Measurements from ENCODE around the gene SERPINA1.
A peak's percentile ranks its signal among the peaks of the same experiment; 100 is the strongest.

Gene SERPINA1

GRCh38 chr14:94397289-94398181 is 9.1 kb upstream of the SERPINA1 start:
- no peak for DNase-seq (ENCODE audit: low read depth)

DNA sequence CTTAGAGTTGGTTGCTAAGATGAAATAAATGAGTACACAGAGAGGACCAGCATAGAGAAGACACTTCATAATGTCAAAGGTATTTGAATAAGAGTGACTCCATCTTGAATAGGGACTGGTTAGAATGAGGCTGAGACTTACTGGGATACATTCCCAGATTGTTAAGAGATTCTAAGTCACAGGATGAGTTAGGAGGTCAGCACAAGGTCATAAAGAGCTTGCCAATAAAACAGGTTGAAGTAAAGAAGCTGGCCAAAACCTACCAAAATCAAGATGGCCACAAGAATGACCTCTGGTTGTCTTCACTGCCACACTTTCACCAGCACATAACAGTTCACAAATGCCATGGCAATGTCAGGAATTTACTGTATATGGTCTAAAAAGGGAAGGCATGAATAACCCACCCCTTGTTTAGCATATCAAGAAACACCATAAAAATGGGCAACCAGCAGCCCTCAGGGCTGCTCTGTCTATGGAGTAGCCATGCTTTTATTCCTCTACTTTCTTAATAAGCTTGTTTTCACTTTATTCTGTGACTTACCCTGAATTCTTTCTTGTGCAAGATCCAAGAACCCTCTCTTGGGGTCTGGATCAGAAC is 8.3 kb upstream of the SERPINA1 start:
- DNase-seq (ENCODE audit: low read depth): no peak

DNA sequence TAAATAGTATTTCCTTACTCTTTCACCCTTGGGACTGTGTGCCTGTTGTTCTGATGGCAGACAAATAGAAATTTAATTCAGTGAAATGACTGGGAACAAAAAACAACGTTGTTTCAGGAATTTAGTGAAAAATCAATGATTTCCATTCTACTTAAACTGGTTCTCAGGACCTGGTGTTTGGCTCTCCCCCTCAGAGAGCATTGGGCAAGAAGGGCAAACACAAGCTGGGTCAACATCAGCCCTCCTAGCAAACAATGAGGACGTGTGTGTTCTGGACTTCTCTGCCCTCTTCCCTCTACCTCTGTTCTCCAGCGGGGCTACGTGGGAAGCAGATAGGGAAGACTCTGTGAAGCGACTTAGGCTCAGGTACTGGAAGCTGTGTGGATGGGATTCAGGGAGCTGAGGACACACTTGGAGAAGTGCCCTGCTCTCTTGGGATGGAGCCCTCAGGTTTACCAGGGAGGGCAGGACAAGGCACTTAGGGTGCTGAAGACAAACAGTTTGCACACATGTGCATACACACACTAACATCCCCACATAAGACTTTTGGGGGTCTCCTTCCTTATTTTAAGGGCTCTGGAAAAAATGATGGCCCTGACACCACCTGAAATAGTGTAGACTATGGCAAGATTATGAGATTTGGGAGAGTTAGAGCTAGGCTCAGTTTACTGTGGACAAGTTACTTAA is 7.6 kb upstream of the SERPINA1 start:
- DNase-seq (ENCODE audit: low read depth): no peak

- DNase-seq (ENCODE audit: low read depth): no peak
These were observed 7.0 kb upstream of the SERPINA1 start for GRCh38 chr14:94395282-94395887.

GRCh38 chr14:94394581-94395207 is 6.3 kb upstream of the SERPINA1 start:
- no peak for DNase-seq (ENCODE audit: low read depth)

DNA sequence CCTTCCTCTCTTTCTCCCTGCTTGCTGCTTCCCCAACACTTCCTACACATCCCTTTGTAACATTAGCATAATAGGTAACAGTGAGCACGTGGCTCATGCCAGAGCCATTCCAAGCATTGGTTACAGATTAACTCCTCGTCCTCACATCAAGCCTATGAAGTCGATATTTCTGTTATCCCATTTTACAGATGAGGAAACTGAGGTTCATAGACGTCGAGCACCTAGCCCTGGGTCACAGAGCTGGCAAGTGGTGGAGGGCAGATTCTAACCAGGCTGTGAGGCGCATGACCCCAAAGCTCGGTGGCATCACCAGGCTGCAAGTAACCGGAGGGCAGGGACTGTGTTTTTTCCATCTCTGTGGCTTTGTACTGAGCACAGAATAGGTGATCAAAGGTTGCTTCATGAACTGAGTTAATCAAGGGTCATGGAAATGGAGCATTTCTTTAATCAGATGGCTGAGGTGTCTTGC is 5.7 kb upstream of the SERPINA1 start:
- DNase-seq (ENCODE audit: low read depth): no peak

DNA sequence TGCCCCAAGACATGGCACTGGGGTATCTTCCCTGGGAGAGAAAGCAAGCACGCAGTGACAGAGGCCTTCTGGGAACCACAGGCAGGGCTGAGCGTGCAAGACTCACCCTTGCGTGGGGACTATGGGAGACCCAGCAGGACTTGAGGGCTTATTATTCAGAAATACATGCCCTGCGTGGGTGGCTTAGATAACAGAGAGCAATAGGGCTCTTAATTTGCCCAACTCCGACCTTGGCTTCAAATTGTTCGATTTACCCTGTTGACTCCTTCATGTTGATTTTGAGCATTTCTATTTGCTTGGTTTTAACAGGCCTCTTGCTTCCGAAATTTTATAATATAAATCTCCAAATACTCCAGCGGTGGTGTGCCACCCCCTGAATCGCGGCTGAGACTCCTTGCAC is 5.1 kb upstream of the SERPINA1 start:
- DNase-seq (ENCODE audit: low read depth): no peak

DNA sequence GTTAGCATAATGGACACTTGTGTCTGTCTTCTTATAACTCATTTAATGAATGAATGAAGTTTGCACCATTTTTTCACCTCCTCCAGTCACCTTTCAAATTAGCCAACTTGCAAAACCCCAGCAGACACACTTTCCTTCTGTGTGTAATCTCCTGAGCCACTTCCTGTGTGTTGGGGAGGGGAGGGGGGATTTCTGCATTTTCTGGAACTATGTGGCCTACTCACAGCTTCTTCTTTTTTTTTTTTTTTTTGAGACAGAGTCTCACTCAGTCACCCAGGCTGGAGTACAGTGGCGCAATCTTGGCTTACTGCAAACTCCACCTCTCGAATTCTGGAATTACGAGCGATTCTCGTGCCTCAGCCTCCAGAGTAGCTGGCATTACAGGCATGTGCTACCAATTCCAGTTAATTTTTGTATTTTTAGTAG is 4.1 kb upstream of the SERPINA1 start:
- DNase-seq (ENCODE audit: low read depth): peak; percentile 18

GRCh38 chr14:94391281-94391975 is 3.0 kb upstream of the SERPINA1 start:
- DNase-seq (ENCODE audit: low read depth): no peak

GRCh38 chr14:94390372-94391086 is 2.1 kb upstream of the SERPINA1 start:
- no peak for DNase-seq (ENCODE audit: low read depth)

GRCh38 chr14:94389731-94390371 is 1.4 kb upstream of the SERPINA1 start:
- no peak for DNase-seq (ENCODE audit: low read depth)

- DNase-seq (ENCODE audit: low read depth): no peak
These were observed 685 bp upstream of the SERPINA1 start for GRCh38 chr14:94389104-94389469.

DNA sequence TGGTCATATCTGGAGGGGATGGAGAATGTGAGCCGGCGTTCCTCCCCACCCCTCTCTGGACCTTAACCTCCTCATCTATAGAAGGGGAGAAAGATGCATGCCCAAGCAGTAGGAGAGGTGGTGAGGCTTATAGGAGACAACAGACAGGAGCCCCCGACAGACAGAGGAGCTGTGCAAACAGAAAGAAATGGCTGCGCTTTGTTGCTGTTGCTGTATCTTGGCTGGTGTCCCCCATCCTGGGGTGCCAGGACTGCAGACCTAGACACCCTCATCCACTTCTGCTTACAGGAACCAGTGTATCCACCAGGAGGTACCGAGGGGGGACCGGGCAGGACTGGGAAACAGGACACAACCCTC is 397 bp downstream of the SERPINA1 start:
- DNase-seq (ENCODE audit: low read depth): no peak

DNA sequence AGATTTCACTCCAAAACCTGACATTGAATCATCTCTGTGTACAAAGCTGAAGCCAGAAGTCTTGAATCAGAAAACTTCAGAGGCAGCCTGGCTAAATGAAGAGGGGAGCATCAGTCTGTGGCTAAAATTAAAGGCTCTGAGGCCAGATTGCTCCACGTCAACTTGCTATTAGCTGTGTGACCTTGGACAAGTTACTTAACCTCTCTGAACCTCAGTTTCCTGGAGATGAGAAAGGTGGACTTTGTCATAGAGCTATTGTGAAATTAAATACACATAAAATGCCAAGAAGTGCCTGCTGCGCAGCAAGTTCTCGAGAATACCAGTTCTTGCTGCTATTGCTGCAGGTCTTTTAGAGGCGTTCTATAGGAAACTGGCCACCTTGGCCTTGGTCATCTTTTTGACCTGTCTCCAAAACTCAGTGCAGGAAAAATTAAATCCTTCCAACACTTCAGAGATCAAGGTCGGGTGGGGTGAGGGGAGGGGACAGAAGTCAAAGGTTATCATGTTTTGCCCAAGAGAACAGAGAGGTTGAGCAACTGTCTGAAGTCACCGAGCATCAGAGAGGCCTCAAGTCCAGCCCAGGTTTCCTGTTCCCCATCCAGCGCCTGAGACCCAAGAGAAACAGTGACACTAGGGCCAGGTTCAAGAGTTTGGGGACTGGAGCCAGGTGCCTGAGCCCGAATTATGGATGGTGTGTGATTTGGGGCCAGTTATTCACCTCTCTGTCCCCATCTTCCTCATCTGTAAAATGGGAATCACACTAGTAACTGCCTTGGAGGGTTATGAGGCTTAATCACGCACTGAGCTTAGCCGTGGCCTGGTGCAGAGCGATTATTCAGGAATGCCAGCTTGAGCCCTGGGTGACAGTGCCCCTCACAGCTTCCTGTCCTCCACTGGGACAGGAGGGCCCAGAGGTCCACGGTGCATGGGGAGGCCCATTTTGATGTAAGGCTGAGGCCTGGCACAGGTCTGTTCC is 1.1 kb downstream of the SERPINA1 start:
- no peak for DNase-seq (ENCODE audit: low read depth)

GRCh38 chr14:94386085-94387031 is 2.0 kb downstream of the SERPINA1 start:
- no peak for DNase-seq (ENCODE audit: low read depth)

GRCh38 chr14:94385553-94386057 is 2.8 kb downstream of the SERPINA1 start:
- no peak for DNase-seq (ENCODE audit: low read depth)

GRCh38 chr14:94384342-94384741 is 4.1 kb downstream of the SERPINA1 start:
- DNase-seq (ENCODE audit: low read depth): no peak

DNA sequence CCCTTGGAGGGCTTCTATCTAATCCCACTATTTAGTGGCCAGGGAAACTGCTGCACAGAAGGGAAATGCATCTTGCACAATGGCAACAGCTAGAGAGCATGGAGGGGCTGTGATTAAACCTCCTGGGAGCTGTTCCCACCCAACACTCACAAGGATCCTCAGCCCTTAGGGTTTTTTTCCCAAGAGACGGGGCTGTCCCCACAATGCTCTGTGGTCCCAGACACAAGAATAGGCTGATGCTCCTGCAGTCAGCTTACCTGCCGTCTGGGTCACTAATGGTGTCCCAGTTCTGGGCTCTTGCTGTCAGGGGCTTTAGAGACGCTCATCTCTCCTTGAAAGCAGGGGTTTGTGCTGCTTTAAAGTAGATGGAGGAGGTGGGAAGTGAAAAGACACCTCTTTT is 4.6 kb downstream of the SERPINA1 start:
- no peak for DNase-seq (ENCODE audit: low read depth)

Data from CMK (cell line).